Measurements from ENCODE around the gene IL36RN. TPM values are rescaled to one million over a fixed set of nuclear protein-coding genes. Genes with fewer than 3 reads are reported as not detected.
"Not testable (repeated sequence)": the region's sequence is repeated elsewhere in the genome, so short reads cannot be mapped to it uniquely, and the experiment has no call there.

The IL36RN gene
- total RNA-seq, 1 donor from 2014 or later = not detected

- intact Hi-C loops (cut with micrococcal nuclease) = no loop called here
These were observed 13.6 kb downstream of the IL36RN start for GRCh38 chr2:113072584-113072983.

GRCh38 chr2:113073325-113073834, 14.4 kb downstream of the IL36RN start:
- intact Hi-C loops (cut with micrococcal nuclease) = no loop called here

- intact Hi-C loops (cut with micrococcal nuclease) = no loop called here
These were observed 16.0 kb downstream of the IL36RN start for GRCh38 chr2:113075030-113075429.

- intact Hi-C loops (cut with micrococcal nuclease) = no loop called here
These were observed 16.6 kb downstream of the IL36RN start for GRCh38 chr2:113075600-113075999.

GRCh38 chr2:113076954-113077669, 18.1 kb downstream of the IL36RN start:
- intact Hi-C loops (cut with micrococcal nuclease) = no loop called here

- intact Hi-C loops (cut with micrococcal nuclease) = no loop called here
These were observed 18.9 kb downstream of the IL36RN start for GRCh38 chr2:113077921-113078320.

GRCh38 chr2:113078350-113078839, 19.4 kb downstream of the IL36RN start:
- intact Hi-C loops (cut with micrococcal nuclease) = no loop called here

GRCh38 chr2:113079131-113079530, 20.1 kb downstream of the IL36RN start:
- intact Hi-C loops (cut with micrococcal nuclease) = no loop called here

GRCh38 chr2:113080134-113080533, 21.1 kb downstream of the IL36RN start:
- intact Hi-C loops (cut with micrococcal nuclease) = loop anchor here (1.0 to 5.0 kb wide), 6 partner anchors 58 to 312 kb away; no protein-coding TSS in a partner anchor

GRCh38 chr2:113081488-113082210, 22.7 kb downstream of the IL36RN start:
- intact Hi-C loops (cut with micrococcal nuclease) = loop anchor here (5.0 kb wide), 1 partner anchor 311 kb away; no protein-coding TSS in a partner anchor

- intact Hi-C loops (cut with micrococcal nuclease) = loop anchor here (5.0 kb wide), 1 partner anchor 309 kb away; no protein-coding TSS in a partner anchor
These were observed 24.3 kb downstream of the IL36RN start for GRCh38 chr2:113083296-113083695.

GRCh38 chr2:113084249-113085000, 25.4 kb downstream of the IL36RN start:
- intact Hi-C loops (cut with micrococcal nuclease) = loop anchor here (1.0 to 5.0 kb wide), 4 partner anchors 54 to 308 kb away; no protein-coding TSS in a partner anchor

- intact Hi-C loops (cut with micrococcal nuclease) = loop anchor here (2.0 kb wide), 1 partner anchor 89 kb away; no protein-coding TSS in a partner anchor
These were observed 26.5 kb downstream of the IL36RN start for GRCh38 chr2:113085542-113085941.

- intact Hi-C loops (cut with micrococcal nuclease) = no loop called here
These were observed 29.4 kb downstream of the IL36RN start for GRCh38 chr2:113088213-113088992.

- intact Hi-C loops (cut with micrococcal nuclease) = no loop called here
These were observed 30.9 kb downstream of the IL36RN start for GRCh38 chr2:113089916-113090315.

GRCh38 chr2:113091231-113091896, 32.4 kb downstream of the IL36RN start:
- intact Hi-C loops (cut with micrococcal nuclease) = no loop called here

GRCh38 chr2:113092864-113093612, 34.0 kb downstream of the IL36RN start:
- intact Hi-C loops (cut with micrococcal nuclease) = no loop called here

- intact Hi-C loops (cut with micrococcal nuclease) = no loop called here
These were observed 34.6 kb downstream of the IL36RN start for GRCh38 chr2:113093613-113093977.

GRCh38 chr2:113096306-113096705, 37.3 kb downstream of the IL36RN start:
- intact Hi-C loops (cut with micrococcal nuclease) = not testable (repeated sequence)
